VCaP (cell line): ENCODE measurements around the gene CCDC74A.
"Not testable (repeated sequence)": the region's sequence is repeated elsewhere in the genome, so short reads cannot be mapped to it uniquely, and the experiment has no call there.

Experiments used
- H3K27ac ChIP-seq: fragments of 450-650 bp; 2 replicates; pipeline ENCODE4 v1.5.1; 2017
- CTCF ChIP-seq: fragments of 450-650 bp; conservative IDR thresholded peaks from 2 replicates; pipeline ENCODE4 v1.5.1; 2017; ENCODE audit warnings: mild to moderate bottlenecking, moderate library complexity

Gene CCDC74A

GRCh38 chr2:131521961-131522781 lies 5.5 kb upstream of the CCDC74A start:
- H3K27ac ChIP-seq = no peak overlapping the region
- no peak for TF ChIP-seq CTCF

GRCh38 chr2:131525256-131525655 lies 2.4 kb upstream of the CCDC74A start:
- not testable (repeated sequence) for H3K27ac ChIP-seq

GRCh38 chr2:131528981-131529863 lies 1.5 kb downstream of the CCDC74A start:
- not testable (repeated sequence) for H3K27ac ChIP-seq

GRCh38 chr2:131529864-131530445 lies 2.3 kb downstream of the CCDC74A start:
- not testable (repeated sequence) for H3K27ac ChIP-seq

GRCh38 chr2:131530626-131531344 lies 3.1 kb downstream of the CCDC74A start:
- H3K27ac ChIP-seq = not testable (repeated sequence)

GRCh38 chr2:131531547-131532185 lies 4.0 kb downstream of the CCDC74A start:
- not testable (repeated sequence) for H3K27ac ChIP-seq

GRCh38 chr2:131532723-131533608 lies 5.3 kb downstream of the CCDC74A start:
- H3K27ac ChIP-seq = not testable (repeated sequence)

GRCh38 chr2:131533609-131534316 lies 6.1 kb downstream of the CCDC74A start:
- peak overlapping the region; percentile 22; the same call in 1 of the 2 replicates for H3K27ac ChIP-seq

- H3K27ac ChIP-seq = peak overlapping the region; percentile 22; the same call in 1 of the 2 replicates
These were observed 6.6 kb downstream of the CCDC74A start for GRCh38 chr2:131534317-131534672.

- not testable (repeated sequence) for H3K27ac ChIP-seq
These were observed 7.3 kb downstream of the CCDC74A start for GRCh38 chr2:131534965-131535364.

- H3K27ac ChIP-seq = no peak overlapping the region
- TF ChIP-seq CTCF = no peak
These were observed 7.8 kb downstream of the CCDC74A start for GRCh38 chr2:131535526-131535925.

- H3K27ac ChIP-seq = not testable (repeated sequence)
These were observed 8.5 kb downstream of the CCDC74A start for GRCh38 chr2:131535951-131536826.

GRCh38 chr2:131536841-131537240 lies 9.2 kb downstream of the CCDC74A start:
- not testable (repeated sequence) for H3K27ac ChIP-seq

- not testable (repeated sequence) for H3K27ac ChIP-seq
These were observed 11.2 kb downstream of the CCDC74A start for GRCh38 chr2:131538856-131539255.
